ENCODE measurements around the gene MPRIP.

DNA sequence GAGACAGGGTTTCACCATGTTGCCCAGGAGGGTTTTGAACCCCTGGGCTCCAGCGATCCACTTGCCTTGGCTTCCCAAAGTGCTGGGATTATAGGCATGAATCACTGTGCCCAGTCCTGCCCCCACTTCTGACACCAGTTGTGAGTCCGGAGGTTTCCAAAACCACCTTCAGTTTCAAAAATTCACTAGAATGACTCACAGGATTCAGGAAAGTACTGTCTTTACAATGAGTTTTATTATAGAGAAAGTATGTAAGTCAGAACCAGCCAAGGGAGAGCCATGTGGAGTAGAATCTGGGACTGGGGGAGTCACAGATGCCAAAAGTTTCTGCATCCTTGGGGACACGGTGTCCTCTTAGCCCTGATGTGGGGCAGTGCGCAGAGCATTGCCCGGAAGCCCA, 108.8 kb downstream of the MPRIP start:
- TF ChIP-seq, protein P1, sequence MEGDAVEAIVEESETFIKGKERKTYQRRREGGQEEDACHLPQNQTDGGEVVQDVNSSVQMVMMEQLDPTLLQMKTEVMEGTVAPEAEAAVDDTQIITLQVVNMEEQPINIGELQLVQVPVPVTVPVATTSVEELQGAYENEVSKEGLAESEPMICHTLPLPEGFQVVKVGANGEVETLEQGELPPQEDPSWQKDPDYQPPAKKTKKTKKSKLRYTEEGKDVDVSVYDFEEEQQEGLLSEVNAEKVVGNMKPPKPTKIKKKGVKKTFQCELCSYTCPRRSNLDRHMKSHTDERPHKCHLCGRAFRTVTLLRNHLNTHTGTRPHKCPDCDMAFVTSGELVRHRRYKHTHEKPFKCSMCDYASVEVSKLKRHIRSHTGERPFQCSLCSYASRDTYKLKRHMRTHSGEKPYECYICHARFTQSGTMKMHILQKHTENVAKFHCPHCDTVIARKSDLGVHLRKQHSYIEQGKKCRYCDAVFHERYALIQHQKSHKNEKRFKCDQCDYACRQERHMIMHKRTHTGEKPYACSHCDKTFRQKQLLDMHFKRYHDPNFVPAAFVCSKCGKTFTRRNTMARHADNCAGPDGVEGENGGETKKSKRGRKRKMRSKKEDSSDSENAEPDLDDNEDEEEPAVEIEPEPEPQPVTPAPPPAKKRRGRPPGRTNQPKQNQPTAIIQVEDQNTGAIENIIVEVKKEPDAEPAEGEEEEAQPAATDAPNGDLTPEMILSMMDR (conservative IDR thresholded peaks at IDR 0.05) = no peak
- TF ChIP-seq ZFX (IDR thresholded peaks at IDR 0.05) = no peak
